GM21576 (cell line): ENCODE measurements around the gene SIAH3.
"Not testable (repeated sequence)": the region's sequence is repeated elsewhere in the genome, so short reads cannot be mapped to it uniquely, and the experiment has no call there.

Source experiments
- ATAC-seq: cut with Tn5 transposase; IDR thresholded peaks from one replicate; pipeline ENCODE4 v1.9.1; 2021; ENCODE audit warnings: mild to moderate bottlenecking, moderate library complexity; ENCODE audit not compliant: unreplicated experiment

Gene SIAH3, protein sequence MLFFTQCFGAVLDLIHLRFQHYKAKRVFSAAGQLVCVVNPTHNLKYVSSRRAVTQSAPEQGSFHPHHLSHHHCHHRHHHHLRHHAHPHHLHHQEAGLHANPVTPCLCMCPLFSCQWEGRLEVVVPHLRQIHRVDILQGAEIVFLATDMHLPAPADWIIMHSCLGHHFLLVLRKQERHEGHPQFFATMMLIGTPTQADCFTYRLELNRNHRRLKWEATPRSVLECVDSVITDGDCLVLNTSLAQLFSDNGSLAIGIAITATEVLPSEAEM

DNA sequence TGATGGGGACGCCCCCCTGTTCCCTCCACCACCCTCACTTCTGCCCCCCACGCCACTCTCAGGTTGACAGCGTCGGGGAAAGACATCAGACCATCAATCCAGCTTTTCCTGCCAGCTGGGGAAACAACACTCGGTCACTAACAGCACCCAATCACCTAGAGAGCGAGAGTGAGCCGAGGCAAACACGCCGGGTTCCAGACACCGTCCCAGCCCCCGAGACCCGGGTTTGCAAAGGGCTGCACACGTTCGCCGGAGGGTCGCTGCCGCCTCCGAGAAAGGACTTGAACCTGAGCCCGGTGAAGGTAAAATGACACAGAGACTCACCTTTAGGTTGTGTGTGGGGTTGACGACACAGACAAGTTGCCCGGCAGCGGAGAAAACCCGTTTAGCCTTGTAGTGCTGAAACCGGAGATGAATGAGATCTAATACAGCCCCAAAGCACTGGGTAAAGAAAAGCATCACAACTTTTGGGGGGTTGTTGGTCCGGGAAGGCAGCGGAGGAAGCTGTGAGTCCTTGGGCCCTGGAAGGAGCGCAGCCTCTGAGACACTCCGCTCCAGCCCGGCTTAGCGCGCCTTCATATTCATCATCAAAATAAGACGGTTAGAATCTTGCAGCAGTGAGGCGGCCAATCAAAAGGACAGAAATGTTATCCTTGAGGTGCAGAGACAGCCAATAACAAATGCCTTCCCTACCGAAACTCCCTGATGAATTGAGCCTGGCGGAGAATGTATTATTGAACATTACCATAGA lies at the start of gene SIAH3:
Gene SIAH3, minus strand, starts transcription at position 583 of the 751 bp plus-strand sequence. Its CDS starts 124 bp downstream, at position 459.
- ATAC-seq, result no peak

DNA sequence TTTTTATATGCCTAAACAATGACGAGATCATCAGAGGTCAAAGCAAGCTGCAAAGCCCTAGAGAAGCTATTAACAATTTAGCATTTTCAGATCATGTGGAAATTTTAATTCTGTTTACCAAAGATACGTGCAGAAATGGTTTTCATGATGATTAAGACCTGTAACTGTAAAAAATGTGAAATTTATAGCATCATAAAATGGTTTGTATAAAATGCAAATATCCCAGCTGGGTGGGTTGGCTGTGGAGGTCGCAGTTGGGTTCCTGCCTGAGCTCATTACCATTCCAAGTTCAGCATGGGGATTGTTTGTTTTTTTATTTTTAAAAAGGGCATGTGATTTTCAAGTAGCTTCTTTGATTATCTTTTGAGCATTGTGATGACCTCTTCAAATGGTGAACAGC lies 47.9 kb upstream of the SIAH3 start:
- ATAC-seq, result no peak

DNA sequence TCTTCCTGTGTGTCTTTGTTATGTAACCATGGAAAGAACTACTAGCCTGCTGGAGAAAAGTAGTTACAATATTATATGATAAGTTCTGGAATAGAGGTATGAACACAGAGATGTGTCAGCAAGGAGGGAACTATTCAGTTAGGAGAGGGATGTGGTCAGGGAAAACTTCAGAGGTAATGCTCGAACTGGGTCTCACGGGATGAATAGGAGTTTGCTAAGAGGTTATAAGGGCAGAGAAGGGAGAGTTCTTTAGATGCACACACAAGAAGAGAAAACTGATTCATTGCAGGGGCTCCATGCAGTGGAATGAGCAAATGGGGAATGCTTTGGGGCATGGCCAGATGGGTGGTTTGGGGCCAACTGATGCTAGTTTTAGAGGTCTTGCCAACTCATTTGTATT lies 46.0 kb upstream of the SIAH3 start:
- no peak for ATAC-seq

DNA sequence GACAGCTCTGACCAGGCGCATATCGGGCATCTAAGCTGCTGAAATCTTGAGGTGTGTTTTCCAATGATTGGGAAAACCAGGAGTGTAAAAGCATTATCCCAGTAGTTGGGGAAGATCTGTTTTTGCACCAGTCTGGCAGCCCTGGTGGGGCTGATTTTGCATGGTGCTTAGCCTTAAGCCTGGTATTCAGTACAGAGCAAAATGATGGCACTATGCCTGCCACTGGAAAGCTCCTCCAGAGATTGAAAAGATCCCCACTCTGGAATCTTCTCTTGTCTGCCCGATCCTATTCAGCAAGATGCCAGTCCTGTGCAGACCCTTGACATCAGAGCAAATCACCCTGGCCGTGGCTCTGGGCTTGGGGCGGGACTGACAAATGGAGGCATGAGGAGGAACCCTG lies 44.7 kb upstream of the SIAH3 start:
- ATAC-seq, result no peak

DNA sequence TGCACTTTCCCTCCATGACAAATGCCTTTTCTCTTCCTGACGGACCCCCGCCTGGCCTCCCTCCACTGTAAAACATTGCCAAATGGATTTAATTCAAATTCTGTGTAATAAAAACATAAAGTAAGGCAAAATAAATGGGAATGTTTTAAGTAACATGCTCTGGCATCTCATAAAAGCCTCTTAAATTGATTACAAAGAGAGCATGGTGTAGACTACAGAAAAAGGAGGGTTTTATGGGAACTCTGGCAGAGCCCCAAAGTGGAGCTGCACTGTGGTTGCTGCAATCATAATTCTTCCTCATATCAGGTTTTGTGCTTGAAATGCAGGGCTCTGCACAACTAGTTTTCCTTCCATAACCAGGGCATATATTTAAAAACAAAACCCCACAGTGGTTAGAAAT lies 44.3 kb upstream of the SIAH3 start:
- ATAC-seq, result no peak

DNA sequence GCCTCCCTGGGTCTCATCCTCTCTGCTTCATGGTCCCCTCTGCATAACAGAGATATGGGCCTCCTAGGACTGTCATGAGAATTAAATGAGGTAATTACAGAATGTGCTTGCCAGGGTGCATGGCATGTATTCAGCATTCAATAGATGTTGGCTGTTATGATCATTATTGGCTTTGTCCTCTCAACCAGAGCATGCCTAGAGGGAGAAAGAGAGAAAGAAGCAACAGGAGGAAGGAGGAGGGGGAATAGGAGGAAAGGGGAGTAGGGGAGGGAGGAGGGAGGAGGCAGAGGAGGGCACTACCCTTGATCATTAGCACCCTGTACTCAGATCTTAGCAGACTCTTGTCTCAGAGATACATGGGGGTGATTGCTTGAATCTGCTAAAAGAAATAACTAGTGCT lies 41.0 kb upstream of the SIAH3 start:
- no peak for ATAC-seq

DNA sequence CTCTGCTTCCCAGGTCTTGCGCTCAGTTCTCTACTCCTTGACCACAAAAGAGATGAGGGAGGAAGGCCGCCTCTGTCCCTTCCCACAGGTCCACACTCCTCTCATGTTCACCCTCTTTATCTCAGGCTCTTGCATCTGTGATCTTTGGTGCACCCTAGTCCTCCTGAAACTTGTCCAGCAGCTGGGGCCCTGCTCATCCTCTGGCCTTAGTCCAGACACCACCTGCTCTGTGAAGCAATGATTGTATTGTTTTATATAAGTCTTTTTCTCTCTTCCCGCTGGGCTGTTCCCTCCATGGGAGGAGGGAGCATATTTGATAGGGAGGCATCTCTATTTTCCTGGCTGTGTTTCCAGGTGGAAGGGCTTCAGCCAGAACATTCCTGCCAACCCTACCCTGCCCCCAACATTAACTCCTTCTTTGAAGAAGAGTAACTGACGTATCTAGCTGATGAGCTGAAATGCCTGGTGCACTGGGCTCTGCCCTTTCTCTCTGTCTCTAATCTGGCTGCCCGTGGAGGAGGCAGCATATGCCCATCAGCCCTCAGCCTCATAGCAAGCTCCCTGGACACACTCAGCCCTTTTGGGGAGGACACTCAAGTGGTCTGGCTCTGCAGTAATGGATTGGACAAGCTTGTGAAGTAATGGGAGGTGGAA lies 38.2 kb upstream of the SIAH3 start:
- no peak for ATAC-seq

DNA sequence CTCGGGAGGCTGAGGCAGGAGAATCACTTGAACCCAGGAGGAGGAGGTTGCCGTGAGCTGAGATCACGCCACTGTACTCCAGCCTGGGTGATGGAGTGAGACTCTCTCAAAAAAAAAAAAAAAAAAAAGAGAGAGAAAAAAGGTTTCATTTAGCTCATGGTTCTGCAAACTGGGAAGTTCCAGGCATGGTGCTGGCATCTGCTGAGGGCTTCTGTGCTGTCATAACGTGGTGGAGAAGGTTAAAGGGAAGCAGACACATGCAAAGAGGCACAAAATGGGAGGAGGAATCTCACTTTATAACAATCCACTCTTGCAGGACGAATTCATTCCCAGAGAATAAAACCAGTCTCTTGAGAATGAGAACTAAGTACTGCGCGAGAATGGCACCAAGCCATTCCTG lies 34.9 kb upstream of the SIAH3 start:
- no peak for ATAC-seq

DNA sequence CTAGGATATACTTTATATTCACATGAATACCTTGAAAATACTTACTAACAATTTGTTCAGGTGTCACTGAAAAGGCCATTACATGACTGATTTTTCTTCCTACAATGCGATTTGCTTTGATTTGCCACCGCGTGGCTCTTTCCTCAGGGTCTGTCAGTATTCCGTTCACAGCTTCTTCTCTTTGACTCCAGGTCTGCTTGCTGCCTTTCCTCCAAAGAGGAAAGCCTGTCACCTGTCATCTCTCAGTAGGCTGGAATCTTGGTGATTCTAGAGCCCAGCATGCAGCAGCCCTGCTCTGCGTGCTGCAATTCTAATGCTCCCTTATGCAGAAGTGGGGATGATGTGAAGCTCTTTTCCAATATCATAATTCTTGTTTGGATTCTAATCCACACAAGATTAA lies 33.6 kb upstream of the SIAH3 start:
- no peak for ATAC-seq

DNA sequence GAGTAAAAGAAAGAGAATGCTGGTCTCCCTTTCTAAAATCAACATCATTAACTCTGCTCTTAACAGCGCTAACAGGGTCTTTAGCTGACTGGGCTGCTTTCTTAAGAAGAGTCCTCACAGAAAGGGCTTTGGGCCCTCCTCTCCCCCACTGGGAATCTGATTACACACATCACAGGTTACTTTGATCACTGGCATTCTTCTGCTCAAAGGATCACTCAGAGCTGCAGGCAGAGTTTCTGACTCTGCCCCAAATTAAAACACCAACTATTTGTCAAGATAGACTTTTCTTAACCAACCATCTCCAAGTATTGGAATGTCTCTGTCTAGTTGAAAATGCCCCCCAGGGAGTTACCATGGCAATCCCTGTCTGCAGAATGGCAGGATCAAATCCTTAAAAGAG lies 31.1 kb upstream of the SIAH3 start:
- no peak for ATAC-seq

DNA sequence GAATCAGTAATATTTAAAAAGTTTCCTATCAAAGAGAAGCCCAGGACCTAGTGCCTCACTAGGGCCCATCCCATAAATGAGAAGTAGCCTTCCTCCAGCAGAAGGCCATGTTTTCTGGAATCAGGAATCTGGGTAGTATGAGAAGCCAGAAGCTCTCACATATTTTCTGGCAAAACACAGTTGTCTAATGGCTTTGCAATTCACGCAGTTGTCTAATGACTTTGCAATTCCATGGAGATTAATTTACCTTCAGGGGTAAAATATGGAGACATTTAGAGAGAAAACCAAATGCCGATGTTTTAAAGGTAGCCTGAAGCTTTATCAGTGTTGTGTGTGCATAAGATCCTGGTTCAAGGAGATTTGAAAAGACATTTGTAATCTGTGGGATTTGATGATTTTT lies 29.8 kb upstream of the SIAH3 start:
- ATAC-seq, result no peak

DNA sequence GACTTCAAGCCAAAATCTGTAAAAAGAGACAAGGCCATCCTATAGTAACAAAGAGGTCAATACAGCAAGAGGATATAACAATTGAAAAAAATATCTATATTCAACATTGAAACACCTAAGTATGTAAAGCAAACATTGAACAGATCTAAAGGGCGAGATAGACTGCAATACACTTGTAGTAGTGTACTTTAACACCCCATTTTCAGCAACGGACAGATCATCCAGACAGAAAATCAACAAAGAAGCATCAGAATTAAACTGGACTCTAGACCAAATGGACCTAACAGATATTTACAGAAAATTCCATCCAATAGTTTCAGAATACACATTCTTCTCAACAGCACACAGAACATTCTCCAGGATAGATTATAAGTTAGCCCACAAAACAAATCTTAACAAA lies 28.7 kb upstream of the SIAH3 start:
- no peak for ATAC-seq

DNA sequence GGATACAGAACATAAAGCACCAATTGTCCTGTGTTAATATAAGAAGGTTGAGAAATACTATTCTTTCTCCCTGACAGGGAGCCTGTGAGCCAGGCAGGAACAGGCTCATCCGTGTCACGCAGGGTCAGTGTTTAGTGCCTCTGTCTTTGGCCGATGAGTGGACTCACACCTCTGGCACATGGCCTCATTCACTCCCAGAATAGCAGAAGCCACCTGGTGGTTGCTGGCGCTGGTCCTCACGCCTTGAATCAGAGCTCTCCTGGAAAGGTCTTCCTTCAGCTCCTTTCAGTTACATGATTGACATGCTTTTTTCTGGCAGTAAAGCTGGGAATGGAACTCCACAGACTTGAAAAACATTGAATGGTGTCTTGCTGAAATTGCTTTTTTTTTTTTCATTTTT lies 28.1 kb upstream of the SIAH3 start:
- ATAC-seq, result no peak

DNA sequence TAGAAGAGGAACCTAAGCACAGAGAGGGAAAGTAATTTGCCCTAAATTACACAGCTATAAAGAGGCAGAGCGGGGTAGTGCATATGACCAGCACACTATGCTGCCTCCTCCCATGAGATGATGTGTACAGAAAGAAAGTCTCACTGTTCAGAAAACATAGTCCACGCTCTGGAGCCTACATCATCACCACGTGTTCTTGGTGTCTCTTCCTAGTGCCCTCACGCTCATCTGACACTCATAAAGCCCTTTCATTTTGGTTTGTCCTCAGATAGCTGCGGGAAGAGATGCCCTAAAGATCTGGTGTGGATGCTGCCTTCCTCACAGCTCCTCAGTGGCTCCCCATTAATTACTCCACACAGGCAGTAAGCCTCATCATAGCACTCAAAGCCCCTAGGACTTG lies 27.4 kb upstream of the SIAH3 start:
- ATAC-seq, result no peak

DNA sequence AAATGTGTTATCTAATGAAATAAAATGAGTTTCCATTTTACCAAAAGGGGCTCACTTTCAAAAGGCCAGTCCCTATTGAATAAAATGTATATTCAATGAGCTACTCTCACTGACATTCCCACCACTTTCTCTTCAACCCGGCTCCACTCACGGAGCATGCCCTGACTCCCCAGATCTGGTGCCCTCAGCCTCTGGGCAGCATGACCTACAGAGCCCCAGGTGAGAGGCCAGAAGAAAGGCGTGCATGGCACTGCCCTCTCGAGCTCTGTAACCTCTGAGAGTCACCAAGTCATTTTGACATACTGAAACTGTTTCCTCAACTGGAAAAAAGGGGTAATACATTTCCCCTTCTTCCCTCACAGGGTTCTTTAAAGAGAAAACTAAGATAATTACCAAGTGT lies 25.2 kb upstream of the SIAH3 start:
- ATAC-seq, result no peak

DNA sequence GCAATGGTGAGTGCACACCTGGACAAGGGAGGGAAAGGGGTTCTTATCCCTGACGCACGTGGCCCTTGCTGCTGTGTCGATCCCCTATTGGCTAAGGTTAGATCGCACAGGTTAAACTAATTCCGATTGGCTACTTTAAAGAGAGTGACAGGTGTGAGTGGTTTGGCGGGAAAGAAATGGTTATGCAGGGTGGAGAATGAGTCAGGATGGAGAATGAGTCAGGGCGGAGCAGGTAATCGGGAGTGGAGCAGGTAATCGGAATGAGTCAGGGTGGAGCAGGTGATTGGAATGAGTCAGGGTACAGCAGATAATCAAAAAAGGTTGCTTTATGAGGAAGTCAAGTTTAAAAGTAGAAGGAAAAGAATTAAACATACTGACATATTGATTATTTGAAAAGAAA lies 24.4 kb upstream of the SIAH3 start:
- no peak for ATAC-seq

DNA sequence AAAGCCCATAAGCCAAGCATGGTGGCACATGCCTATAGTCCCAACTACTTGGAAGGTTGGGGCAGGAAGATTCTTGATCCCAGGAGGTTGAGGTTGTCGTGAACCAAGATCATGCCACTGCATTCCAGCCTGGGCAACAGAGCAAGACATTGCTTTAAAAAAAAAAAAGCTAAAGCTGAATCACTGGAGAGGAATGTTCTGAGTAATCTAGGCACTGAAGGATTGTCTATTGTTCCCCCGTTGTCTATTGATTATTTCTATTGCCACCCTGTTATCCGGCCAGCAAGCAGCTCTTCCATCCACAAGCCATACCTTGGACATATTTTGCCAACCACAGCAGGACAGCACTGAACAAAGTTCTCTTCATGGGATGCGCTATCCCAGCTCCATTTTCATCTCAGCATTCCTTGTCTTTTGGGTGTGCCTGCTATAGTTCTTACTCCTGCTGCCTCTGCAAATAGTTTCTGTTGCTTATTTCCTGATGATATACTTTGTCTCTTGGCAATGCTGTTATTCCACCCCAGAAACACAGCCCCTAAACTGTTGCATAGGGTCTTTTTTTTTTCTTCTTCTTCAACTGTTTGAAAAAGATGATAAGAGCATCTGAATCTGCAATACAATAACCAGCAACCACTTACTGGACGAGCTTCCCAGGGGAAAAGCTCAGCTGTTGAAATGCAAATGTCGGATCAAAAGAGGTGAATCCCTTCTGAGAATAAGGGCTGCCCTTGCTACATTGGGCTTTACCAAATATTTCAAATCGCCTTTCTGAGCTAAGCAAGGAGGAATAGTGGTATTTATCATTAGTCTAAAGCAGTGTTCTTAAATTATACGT lies 22.2 kb upstream of the SIAH3 start:
- no peak for ATAC-seq

DNA sequence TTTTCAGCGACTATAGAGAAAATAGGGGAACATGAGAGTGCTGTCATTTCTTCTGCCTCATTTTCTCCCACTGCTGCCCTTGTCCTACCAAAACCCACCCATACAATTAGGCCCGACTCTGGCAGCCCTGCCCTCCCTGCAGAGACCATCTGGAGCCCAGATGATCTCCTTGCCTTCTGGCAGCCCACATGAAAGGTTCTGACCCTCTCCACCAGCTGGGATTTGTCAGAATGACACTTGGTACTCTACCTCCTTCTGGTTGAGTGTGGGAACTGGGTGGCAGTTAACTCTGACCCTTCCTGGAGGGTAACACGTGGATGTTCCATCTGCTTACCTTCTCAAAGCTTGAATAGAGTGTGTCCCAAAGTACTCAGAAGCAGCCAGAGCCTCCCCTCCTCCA lies 21.0 kb upstream of the SIAH3 start:
- ATAC-seq, result no peak

DNA sequence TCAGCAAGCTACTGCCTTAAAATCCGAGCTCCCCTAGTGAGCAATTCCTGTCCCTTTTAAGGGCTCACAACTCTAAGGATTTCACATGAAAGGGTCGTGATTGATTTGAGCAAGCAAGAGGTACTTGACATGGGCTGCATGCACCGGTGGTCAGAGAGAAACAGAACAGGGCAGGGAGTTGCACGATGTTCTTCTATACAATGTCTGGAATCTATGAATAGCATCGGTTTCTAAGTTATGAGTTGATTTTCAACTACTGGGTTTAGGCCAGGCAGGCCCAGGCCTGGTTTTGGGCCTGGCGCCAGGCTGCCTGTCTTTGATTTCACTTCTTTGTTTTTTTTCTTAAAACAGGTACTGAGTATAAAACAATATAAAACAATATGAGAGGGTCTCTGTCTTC lies 19.6 kb upstream of the SIAH3 start:
- ATAC-seq, result not testable (repeated sequence)

DNA sequence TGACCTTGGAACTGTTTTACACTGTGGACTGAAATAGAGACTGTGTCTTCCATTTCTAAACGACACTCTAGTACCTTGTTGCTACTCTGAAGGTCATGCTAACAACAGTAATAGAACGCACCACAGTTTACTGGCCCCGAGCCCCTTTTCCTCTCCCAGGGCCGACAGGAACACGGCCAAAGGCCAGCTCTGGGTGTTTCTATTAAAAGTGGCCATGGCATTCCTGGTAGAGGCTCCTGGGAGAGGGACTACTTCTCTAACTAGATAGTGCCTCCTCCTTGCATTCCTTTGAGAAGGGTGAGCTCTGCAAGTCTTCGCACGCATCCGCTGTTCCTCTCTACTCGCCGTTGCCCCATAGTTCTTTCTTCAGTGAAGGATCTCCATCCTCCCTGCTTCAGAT lies 18.7 kb upstream of the SIAH3 start:
- ATAC-seq, result no peak

DNA sequence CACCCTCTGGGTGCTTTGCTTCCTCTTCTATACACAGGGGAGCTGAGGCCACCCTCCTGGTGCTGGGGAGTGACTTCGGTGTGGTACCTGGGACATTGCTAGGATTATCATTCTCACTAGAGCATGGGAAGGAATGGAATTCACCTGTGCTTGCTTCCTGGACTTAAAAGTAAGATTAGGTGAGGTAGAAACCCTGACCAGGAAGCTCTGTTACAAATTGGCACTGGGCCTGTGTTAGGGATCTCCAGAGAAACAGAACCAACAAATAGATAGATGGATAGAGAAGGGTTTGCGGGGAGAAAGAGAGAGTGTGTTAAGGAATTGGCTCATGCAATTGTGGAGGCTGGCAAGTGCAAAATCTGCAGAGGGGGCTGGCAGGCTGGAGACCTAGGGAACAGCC lies 13.9 kb upstream of the SIAH3 start:
- ATAC-seq, result no peak
